ENCODE results near the gene LIPA.
"Not testable (repeated sequence)": the region's sequence is repeated elsewhere in the genome, so short reads cannot be mapped to it uniquely, and the experiment has no call there.

Gene LIPA

DNA sequence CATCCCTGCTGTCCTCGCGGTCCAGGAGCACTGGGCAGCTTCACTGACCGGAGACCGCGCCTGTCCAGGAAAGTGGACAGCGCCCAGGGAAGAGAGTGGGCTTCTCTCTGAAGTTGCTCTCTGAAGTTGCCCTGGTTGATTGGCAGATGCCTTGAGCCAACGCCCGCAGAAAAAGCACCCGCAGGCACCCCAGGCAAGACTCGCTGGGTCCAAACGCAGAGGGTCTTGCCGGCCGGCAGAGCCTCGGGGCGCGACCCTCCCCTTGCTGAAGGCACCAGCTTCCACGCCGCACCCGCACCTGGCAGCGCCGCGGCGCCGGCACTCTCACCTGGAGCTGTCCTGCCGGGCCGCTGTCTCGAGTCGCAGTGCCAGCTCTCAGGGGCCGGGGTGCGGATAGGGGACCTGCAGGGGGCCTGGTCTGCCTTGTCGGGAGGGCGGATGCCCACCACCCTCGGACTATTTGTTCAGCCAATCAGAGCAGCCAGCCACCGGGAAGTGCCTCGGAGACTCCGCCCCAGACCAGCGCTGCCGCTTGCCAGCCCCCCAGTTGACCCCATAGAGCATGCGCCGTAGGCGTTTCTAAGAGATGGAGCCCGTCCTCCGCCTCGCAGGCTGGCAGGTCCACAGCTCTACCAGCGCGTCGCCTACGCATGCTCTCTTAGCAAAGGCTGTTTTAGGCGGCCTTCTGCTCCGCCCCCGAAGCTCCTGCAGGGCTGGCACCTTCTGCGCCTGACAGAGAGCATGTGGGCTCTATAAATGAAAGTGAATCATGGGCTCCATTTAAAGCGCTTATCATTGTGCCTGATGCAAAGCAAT is at the start of gene LIPA:
TSS of gene LIPA (minus strand) at position 367 of the 816 bp plus-strand sequence. CDS start 4,127 bp downstream, outside the sequence.
- DNase-seq, result peak; percentile 96

DNA sequence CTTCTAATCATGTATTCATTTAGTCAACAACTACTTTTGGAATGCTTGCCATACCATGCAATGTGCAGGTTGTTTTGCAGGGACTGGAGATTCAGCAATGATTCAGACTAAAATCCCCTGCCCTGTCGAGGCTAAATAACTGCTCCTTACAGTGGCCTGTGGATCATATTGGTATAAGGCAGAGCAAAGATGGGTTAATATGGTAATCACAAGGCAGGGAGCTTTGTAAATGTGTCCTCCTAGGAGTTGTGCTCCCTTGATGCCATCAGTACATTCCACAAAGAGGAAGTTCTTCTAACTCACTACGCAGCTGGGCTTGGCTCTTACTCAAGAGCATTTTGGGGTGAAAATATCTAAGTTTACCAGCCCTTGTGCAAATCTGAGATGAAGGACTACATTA is 49.7 kb upstream of the LIPA start:
- DNase-seq, result peak; percentile 71

DNA sequence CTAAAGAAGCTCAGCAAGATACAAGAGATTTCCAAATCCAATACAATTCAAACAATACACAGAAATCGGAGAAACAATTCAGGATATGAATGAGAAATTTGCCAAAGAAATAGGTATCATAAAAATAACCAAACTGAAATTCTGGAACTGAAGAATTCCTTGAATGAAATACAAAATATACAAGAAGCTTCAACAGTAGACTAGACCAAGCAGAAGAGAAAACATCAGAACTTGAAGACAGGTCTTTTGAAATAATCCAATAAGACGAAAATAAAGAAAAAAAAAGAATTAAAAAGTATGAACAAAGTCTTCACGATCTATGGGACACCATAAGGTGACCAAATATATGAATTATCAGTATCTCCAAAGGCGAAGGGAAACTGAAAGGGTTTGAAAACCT is 47.5 kb upstream of the LIPA start:
- DNase-seq, result no peak

DNA sequence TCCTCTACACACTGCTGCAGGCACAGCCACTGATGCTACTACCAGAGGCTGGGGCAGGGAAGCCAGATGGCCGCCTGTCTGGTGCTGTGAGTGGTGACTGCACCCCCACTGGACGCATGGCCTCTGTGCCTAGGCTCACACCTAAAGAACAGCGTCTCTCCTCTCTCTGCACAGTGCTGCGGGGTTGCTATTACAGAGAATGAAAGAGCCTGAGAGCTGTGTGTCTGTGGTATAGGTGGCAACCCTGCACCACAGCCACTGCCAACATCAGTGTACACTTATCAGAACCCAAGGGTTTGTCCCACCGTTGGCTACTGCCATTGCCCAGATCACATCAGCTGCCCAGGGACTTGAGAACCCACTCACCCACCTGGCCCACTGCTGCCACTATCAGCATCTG is 46.2 kb upstream of the LIPA start:
- DNase-seq, result no peak

DNA sequence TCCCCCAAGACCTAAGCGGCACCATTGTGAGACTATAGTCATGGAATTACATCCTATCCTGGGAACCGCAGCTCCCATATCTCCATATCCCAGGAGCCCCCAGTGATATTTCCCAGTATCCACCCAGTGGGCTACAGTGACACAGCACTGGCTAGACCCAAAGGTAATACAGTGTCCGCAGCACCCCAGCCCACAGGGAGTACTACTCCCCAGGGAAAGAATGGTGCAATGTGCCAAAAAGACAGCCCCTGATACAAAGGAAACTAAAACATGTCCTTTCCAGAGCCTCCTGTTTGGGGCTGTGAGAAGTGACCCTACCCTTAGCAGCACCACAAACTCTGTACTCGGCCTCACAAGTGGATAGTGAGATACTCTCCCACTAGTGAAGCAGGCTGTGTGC is 45.8 kb upstream of the LIPA start:
- DNase-seq, result no peak

DNA sequence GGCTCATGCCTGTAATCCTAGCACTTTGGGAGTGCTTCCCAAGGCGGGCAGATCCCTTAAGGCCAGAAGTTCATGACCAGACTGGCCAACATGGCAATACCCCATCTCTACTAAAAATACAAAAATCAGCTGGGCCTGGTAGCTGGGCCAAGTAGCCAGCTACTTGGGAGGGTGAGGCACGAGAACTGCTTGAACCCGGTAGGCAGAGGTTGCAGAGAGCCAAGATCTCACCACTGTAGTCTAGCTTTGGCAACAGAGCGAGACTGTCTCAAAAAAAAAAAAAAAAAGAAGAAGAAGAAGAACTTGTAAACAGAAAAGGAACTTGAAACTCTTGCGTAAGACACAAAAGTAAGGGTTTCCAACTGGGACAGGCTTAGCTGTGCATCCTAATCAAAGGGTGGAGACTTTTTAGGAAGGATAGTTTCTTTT is 44.7 kb upstream of the LIPA start:
- no peak for DNase-seq

DNA sequence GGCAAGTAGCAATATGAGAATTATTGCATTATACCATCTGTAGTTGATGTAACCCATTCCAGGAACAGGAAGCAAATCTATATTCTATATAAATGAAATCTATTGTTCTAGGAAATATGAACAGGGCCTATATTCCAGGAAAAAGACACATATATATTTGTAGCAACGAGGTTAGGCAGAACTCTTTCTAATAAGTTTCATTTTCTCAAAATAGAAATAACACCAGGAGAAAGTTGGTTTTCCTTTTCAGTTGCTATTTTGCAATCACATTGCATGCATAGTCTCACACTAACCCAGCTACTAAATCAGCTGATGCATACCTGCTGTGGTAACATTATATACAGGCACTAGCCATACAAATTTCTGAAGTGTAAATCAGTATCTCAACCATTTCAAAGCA is 44.0 kb upstream of the LIPA start:
- no peak for DNase-seq

DNA sequence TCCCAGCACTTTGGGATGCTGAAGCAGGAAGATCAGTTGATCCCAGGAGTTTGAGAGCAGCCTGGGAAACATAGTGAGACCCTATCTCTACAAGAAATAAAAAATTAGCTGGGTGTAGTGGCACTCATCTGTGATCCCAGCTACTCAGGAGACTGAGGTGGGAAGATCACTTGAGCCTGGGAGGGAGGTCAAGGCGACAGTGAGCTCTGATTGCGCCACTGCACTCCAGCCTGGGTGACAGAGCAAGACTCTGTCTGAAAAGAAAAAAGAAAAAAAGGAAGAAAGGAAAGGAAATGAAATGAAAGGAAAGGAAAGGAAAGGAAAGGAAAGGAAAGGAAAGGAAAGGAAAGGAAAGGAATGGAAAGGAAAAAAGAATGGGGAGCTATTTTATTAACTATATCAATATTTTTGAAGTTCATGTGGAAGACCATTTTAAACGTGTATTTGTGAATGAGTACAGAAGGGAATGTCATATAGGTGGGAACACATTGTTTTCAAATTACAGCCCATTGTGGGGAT is 43.2 kb upstream of the LIPA start:
- no peak for DNase-seq

DNA sequence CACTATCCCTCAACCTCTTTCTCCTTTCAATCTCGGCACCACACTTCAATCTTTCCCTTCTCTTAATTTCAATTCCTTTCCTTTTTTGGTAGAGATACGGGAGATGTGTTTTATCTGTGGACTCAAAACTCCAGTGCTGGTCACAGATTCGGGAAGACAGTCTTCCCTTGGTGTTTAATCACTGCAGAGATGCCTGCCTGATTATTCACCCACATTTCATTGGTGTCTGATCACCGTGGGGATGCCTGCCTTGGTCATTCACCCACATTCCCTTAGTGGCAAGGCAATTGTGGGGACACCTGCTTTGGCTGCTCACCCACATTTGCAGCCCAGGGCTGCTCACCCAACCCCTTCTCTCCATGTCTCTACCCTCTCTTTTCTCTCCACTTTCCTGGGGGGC is 33.7 kb upstream of the LIPA start:
- not testable (repeated sequence) for DNase-seq

DNA sequence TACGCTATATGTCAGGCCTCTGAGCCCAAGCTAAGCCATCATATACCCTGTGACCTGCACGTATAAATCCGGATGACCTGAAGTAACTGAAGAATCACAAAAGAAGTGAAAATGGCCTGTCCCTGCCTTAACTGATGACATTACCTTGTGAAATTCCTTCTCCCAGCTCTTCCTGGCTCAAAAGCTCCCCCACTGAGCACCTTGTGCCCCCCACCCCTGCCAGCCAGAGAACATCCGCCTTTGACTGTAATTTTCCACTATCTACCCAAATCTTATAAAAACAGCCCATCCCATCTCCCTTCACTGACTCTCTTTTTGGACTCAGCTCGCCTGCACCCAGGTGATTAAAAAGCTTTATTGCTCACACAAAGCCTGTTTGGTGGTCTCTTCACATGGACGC is 33.1 kb upstream of the LIPA start:
- not testable (repeated sequence) for DNase-seq

DNA sequence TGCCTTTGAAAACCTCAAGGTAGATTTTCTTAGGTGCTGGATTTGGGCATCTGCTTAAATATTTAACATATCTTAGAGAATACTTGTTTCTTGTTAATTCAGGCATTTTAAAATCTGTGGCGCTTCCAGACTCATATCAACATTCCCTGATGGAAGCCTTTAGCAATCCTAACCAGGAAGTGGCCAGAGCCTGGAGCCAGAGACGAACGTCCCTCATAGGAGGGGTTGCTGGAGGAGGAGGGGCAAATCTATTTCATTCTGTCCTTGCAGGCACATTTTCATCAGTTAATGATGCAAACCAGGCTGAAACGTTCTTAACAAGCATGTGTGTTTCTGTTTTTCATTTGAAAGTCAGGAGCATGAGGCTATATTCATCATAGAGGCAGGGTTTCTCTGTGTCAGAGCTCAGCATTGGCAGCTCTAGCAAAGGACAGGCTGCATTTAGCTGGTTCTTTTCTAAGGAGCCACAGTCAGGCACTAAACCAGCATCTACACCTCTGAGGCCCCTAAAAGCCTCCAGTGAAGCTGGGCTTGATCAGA is 32.4 kb upstream of the LIPA start:
- DNase-seq, result peak; percentile 53

DNA sequence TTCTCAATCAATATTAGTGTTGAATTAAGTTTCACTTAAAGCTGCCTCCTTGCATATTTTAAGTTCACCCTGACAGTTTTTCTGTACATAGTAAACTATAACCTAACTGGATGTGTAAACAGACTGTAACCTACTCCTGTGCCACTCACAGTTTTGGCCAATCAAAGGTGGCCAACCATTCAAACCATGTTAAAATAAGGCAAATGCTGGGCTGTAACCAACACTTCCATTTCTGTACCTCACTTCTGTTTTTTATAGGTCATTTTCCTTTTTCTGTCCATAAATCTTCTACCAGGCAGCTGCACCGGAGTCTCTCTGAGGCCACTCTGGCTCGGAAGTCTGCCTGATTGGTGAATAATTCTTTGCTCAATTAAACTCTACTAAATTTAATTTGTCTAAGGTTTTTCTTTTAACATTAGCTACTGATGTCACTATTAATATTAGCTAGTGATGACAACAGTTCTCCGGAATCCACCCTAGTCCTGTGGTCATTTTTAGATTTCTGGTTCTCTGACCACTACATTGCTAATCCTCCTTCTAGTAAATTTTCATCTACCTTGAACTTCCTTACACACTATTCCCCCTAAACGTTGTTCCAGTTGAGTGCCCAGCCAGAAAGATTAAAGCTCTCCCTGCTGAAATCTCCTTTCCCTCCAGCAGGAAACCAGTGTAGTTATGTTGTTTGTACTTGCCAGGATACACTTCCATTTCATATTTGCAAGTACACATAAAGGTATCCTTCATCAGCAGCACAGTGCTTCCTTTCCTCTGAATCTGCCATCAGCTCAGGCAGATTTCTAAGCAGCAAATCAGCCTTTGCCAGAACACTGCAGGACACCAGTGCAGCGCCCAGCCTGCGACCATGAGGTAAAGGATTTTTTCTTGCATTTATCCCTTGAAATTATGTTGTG is 31.7 kb upstream of the LIPA start:
- peak; percentile 45 for DNase-seq

DNA sequence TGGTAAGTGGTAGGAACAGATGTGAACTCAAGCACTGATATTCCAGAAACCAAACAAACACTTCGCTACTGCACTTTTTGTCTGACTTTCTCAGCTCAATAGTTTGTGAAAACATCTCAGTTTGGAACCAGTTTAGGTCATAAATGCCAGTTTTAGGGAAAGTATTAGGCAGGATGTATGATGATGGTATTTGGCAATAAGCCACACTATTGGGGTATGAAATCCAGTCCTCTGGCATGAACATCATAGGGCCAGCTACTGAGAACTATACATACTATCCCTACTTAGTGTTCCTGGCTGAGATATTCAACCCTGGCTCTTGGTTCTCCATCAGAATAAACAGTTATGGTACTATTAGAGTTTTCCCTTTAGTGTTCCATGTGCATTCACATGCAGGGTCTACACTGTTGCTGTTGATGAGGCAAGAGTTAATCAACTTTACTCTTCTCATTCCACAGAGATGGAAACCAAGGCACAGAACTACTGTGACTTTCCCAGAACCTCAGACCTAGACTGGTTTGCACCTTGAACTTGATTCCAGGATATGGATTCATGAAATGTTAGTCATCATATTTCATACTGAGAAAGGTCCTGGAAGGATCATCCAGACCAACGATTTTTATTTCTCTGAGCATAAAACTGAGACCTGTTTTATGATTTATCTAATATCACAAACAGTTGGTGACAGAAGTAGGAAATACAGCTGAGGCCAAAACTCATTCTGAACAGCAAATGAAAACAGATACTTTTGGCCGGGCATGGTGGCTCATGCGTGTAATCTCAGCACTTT is 30.2 kb upstream of the LIPA start:
- DNase-seq, result no peak

DNA sequence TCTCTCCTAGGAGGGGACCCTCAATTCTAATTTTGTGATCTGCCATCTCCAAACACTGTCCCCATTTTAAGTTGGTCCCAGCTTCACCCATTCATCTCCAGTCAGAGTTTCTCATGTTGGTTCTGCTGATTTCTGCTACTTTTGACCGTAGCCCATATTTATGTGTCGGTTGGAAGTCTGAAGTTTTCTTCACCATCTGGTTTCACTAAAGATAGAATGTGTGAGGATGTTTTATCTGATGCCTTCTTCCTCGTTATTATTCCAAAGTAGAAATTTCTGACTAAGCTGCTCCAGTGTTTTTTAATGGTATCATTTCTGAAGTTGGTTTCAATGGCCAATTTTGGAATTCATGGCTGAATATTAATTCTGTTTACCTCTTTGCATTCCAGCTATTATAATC is 28.9 kb upstream of the LIPA start:
- DNase-seq, result no peak

DNA sequence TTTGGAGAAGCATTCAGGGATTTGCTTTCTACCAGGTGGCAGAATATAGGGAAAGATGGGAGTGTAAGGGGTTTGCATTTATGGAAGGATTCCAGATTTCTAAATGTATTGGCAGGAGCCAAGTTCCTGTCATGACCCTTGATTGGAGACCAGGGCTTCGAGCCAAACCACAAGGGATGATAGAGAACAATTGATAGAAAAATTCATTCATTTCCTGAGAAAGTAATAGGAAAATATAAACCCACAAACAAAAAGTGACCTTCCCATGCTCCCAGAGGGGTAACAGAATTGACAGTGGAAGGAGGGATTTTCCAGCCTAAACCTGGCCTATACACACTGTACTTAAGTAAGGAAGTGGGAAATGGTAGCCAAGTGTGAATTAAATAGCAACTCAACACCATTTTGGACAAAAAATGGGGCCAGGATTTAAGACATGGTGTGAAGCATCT is 27.9 kb upstream of the LIPA start:
- no peak for DNase-seq

DNA sequence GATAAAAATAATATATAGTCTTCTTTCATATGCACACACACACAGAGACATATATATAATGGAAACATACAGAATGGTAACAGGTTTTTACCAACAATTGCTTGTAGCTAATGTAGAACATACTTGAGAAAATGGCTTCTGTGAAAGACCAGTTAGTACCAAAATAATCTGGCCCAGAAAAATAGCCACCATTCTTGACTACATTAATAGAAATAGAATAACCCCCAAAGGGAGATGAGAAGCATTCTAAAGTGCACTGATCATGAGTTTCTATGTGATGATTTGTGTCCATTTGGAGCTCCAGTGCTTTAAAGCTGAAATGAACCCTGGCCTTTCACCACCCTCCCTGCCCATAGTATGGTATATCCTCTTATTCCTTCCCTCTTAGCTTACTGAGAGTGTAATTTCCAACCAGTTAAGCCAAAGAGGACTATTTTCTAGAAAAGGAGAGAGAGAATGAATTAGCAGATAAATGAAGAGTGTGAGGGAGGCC is 27.4 kb upstream of the LIPA start:
- DNase-seq, result no peak

DNA sequence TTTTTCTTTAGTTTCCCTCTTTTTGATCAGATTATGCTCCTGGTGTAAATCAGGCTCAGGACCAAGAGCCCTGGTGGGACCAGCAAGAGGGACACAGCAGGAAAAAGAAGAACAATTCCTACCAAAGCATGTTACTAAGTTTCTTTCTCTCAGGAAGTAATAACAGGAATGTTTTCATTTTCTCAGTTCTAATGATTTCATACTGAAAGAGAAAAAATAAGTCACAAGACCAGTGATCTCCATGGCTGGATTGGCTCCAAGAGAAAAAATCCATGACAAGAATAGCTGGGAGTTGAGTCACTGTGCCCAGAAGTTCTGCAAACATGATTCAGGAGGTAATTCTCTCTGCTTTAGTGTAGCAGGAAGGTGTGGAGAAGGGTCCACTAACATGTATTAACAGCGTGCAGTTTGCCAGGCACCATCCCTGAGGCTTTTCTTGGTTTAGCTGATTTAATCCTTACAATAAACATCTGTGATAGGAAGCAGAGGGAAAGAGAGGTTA is 26.5 kb upstream of the LIPA start:
- DNase-seq, result no peak

DNA sequence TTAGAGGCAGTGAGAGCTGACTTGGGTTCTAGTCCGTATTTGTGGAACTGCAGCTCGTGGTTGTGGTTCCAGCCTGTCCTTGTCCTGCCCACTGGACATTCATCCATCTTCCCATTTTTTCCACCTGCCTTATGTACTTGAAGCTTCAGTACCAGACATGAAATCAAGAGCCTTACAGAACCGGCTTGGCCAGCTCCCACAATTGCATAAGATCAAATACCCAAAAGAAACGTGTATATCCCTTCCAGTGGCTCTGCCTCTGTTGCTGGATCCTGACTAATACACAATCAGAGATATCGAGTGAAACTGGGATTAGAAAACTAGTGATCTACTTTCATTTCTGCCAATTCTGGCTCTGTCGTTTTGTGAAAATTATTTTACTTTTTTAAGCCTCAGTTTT is 23.8 kb upstream of the LIPA start:
- DNase-seq, result no peak

DNA sequence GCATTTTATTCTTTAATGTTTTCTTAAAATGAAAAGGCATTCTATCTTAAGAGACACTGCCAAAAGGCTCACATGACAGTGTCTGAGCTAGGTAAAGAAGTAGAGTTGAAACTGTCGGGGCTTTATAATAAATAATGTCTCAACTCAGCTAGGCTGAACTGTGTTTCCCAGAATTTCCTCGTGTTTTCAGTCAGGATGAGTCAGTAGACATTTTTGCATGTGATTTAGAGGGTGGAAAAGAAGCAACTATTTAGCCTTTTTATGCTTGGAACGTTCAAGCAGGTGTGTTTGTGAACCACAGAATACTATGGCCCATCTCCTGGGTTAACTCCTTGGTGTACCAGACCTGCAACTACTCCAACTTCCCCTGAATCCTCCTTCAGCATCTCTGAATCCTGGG is 23.4 kb upstream of the LIPA start:
- no peak for DNase-seq

DNA sequence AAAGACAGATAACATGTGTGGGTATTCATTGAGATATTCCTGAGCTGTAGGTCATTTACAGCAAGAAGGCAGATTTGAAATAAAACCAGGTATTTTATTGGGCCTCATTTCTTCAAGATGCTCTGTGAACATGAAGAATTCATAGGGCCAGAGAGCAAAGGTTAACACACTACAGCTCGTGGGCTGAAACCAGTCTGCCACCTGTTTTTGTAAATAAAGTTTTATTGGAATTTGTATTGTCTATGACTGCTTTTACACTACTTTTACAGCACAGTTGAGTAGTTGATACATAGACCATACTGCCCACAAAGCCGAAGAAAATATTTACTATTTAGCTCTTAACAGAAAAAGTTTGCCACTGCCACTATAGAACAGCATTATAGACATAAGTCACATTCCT is 22.1 kb upstream of the LIPA start:
- DNase-seq, result no peak

DNA sequence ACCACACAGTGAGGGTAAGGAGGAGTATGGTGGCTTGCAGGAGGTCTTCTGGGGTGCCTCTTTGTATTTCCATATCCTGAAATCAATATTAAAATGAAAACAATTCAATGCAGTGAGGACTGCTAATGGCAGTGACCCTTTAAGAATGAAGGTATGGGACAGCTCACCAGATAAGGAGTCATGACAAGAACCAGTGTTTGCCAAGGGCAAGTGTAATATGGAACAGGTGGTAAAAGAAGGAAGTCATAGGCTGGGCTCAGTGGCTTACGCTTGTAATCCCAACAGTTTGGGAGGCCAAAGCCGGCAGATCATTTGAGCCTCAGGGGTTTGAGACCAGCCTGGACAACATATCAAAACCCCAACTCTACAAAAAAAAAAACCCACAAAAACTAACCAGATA is 20.0 kb upstream of the LIPA start:
- no peak for DNase-seq

DNA sequence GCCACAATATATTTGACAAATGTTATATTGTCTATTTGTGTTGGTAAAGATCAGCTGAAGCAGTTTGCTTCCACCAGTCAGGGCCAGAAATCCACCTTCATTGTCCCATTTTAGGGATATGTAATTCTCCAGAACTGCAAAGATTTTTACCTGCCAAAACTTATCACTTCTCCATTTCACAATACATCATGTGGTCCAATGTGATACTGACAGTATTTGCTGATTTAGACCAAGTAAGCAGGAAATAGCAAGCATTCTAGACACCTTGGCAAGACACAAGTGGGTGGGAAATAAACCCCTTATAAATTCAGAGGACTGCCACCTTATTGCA is 18.5 kb upstream of the LIPA start:
- no peak for DNase-seq
